GM12874 (cell line): ENCODE results near the gene ASZ1.

Experiments used
- CTCF ChIP-seq: IDR thresholded peaks from 2 replicates; pipeline ENCODE4 v1.5.1; 2011; ENCODE audit warnings: low read depth, mild to moderate bottlenecking, control low read depth, low read length, moderate library complexity; ENCODE audit not compliant: insufficient read depth

ASZ1 gene

GRCh38 chr7:117412390-117412789, 14.9 kb downstream of the ASZ1 start:
- TF ChIP-seq CTCF = no peak

GRCh38 chr7:117411539-117411938, 15.8 kb downstream of the ASZ1 start:
- TF ChIP-seq CTCF = no peak

GRCh38 chr7:117408831-117409230, 18.5 kb downstream of the ASZ1 start:
- no peak for TF ChIP-seq CTCF

GRCh38 chr7:117405519-117405918, 21.8 kb downstream of the ASZ1 start:
- no peak for TF ChIP-seq CTCF

- no peak for TF ChIP-seq CTCF
These were observed 23.6 kb downstream of the ASZ1 start for GRCh38 chr7:117403737-117404136.

- TF ChIP-seq CTCF = no peak
These were observed 25.2 kb downstream of the ASZ1 start for GRCh38 chr7:117402109-117402508.

- peak; percentile 41; the same call in 1 of the 2 replicates for TF ChIP-seq CTCF
These were observed 25.8 kb downstream of the ASZ1 start for GRCh38 chr7:117401293-117402002.
